Lower leg skin (tissue), 4 donors: ENCODE results near the gene PARL. TPM values are rescaled to one million over a fixed set of nuclear protein-coding genes. Genes with fewer than 3 reads are reported as not detected.
"Not testable (repeated sequence)": the region's sequence is repeated elsewhere in the genome, so short reads cannot be mapped to it uniquely, and the experiment has no call there.

ENCODE experiments used
- DNase-seq, 2 donors: peaks; one replicate each; pipeline ENCODE4 v3.0.0-alpha.2; 2019; ENCODE audit warnings: low spot score in 2 of 2
- H3K4me3 ChIP-seq: fragments of 200-600 bp; sonication (generic); 2 replicates; pipeline ENCODE4 v1.5.1; 2017; ENCODE audit warnings: mild to moderate bottlenecking, low read depth; ENCODE audit not compliant: poor library complexity, severe bottlenecking
- POLR2A ChIP-seq, 2 donors: fragments of 450-650 bp; IDR thresholded peaks; one replicate each; pipeline ENCODE4 v1.6.1; 2016 to 2017; ENCODE audit warnings: antibody characterized with exemption in 2 of 2, mild to moderate bottlenecking in 1 of 2, moderate library complexity in 1 of 2
- WGBS, 2 donors: methylation state at CpG; one replicate each; pipeline ENCODE4 v1.1.5; 2018; 5-methylcytosine and 5-hydroxymethylcytosine counted together
- intact Hi-C: fragments of 100-400 bp; cut with DNase I; formaldehyde crosslinking; loops from one replicate; pipeline ENCODE4 v1.15.0; 2023; ENCODE audit warnings: low total_unique reads
- total RNA-seq, 4 donors: library from RNA; depleted of rRNA; stranded (reverse); fragments of >200 nt; gene quantifications; one replicate each; pipeline ENCODE4 v1.1.0, GENCODE V29; 2016
- TF ChIP-seq, protein P1 (sequence below), 3 donors: fragments of 450-650 bp; IDR thresholded peaks; one replicate each; pipeline ENCODE4 v1.5.1; 2016; ENCODE audit warnings: antibody characterized with exemption in 3 of 3, mild to moderate bottlenecking in 3 of 3, moderate library complexity in 2 of 3

PARL gene
- total RNA-seq, 4 donors from 2014 or later, result 19.5 to 40.5 (median 22.3) TPM

- H3K4me3 ChIP-seq, result no peak overlapping the region
- TF ChIP-seq, protein P1, sequence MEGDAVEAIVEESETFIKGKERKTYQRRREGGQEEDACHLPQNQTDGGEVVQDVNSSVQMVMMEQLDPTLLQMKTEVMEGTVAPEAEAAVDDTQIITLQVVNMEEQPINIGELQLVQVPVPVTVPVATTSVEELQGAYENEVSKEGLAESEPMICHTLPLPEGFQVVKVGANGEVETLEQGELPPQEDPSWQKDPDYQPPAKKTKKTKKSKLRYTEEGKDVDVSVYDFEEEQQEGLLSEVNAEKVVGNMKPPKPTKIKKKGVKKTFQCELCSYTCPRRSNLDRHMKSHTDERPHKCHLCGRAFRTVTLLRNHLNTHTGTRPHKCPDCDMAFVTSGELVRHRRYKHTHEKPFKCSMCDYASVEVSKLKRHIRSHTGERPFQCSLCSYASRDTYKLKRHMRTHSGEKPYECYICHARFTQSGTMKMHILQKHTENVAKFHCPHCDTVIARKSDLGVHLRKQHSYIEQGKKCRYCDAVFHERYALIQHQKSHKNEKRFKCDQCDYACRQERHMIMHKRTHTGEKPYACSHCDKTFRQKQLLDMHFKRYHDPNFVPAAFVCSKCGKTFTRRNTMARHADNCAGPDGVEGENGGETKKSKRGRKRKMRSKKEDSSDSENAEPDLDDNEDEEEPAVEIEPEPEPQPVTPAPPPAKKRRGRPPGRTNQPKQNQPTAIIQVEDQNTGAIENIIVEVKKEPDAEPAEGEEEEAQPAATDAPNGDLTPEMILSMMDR (IDR thresholded peaks at IDR 0.05), result no peak
- no peak for TF ChIP-seq POLR2A (IDR thresholded peaks at IDR 0.05)
- WGBS, 2 donors, result 82 to 91% methylated on average over 8 of the region's 8 CpGs
- intact Hi-C loops, result no loop called here
- peak; percentile 39 to 80 for DNase-seq
These were observed 6.6 kb downstream of the PARL start for GRCh38 chr3:183878071-183878470.

DNA sequence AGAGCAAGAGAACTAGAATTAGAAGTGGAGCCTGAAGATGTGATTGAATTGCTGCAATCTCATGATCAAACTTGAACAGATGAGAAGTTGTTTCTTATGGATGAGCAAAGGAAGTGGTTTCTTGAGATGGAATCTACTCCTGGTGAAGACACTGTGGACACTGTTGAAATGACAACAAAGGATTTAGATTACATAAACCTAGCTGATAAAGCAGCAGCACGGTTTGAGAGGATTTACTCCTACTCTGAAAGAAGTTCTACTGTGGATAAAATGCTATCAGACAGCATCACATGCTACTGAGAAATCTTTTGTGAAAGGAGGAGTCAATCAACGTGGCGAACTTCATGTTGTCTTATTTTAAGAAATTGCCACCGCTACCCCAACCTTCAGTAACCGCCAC lies 7.5 kb downstream of the PARL start:
- DNase-seq, H3K4me3 ChIP-seq, intact Hi-C loops: not testable (repeated sequence)
- 83 to 86% methylated on average over 5 of the region's 5 CpGs for WGBS, 2 donors

DNA sequence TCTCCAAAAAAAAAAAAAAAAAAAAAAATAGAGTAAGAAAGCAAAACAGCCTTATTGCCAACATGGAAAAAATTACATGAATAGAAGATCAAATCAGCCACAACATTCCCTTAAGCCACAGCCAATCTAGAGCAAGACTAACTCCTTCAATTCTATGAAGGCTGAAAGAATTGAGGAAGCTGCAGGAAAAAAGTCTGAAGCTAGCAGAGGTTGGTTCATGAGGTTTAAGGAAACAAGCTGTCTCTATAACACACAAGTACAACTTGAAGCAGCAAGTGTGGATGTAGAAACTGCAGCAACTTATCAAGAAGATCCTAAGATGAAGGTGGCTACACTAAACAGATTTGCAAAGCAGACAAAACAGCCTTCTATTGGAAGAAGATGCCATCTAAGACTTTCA lies 9.3 kb downstream of the PARL start:
- no peak overlapping the region for H3K4me3 ChIP-seq
- DNase-seq, result no peak
- intact Hi-C loops, result no loop called here
- TF ChIP-seq, protein P1 (IDR thresholded peaks at IDR 0.05), result no peak
- no peak for TF ChIP-seq POLR2A (IDR thresholded peaks at IDR 0.05)

DNA sequence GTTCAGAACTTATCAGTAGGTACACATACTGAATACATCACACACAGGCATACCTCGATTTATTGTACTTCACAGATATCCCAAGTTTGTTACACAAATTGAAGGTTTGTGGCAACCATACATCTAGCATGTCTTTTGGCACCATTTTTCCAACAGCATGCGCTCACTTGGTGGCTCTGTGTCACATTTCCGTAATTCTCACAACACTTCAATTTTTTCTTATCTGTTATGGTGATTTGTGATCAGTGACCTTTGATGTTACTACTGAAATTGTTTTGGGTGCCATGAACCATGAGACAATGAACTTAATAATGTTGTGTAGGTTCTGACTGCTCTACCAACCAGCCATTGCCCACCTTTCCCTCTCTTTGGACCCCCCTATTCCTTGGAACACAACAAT lies 10.8 kb downstream of the PARL start:
- no peak overlapping the region for H3K4me3 ChIP-seq
- intact Hi-C loops, result no loop called here

DNA sequence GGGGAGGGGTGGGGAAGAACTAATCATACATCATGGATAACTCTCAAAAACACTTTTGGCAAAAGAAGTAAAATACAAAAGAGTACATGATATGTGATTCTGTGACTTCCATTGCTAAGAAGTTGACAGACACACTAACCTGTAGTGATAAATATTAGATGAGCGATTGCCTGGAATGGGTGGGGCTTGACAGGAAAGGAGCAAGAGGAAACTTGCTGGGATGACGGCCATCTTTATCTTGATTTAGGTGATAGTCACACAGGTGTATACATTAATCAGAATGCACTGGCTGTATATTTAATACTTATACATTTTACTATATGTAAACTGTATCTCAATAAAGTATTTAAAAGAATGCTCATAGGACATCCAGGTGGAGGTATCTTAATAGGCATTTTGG lies 13.1 kb downstream of the PARL start:
- no peak overlapping the region for H3K4me3 ChIP-seq
- TF ChIP-seq, protein P1 (IDR thresholded peaks at IDR 0.05), result no peak
- TF ChIP-seq POLR2A (IDR thresholded peaks at IDR 0.05), result no peak
- 49 to 69% methylated on average over 2 of the region's 2 CpGs for WGBS, 2 donors
- no peak for DNase-seq
- intact Hi-C loops, result no loop called here

More for the DNA sequence above, 10.8 kb downstream of the PARL start:
- TF ChIP-seq, protein P1 (IDR thresholded peaks at IDR 0.05), result no peak
- TF ChIP-seq POLR2A (IDR thresholded peaks at IDR 0.05), result no peak
- DNase-seq, result no peak
- WGBS, 2 donors, result 91 to 97% methylated on average over 3 of the region's 3 CpGs

DNA sequence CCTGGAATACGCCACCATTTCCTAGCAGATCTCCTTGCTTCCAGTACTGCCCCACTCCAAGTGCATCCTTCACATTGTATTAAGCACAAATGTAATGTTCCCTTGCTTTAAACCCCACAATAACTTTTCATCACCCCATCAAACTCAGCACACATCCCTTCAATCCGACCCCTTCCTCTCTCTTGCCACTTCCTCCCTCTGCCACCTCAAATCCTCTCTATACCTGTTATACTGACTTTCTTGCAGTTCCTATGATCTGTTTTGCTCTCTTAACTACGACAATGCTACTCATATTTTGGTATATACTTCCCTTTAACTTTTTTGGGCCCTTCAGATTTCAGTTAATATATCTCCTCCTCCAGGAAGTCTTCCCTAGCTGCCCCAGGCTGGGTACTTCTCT lies 14.1 kb downstream of the PARL start:
- TF ChIP-seq, protein P1 (IDR thresholded peaks at IDR 0.05), result no peak
- no peak for TF ChIP-seq POLR2A (IDR thresholded peaks at IDR 0.05)
- no peak overlapping the region for H3K4me3 ChIP-seq
- WGBS, 2 donors, result 89 to 96% methylated on average over 3 of the region's 3 CpGs
- intact Hi-C loops, result no loop called here
- DNase-seq, result no peak
